ENCODE data around the gene PRLR. TPM values are rescaled to one million over a fixed set of nuclear protein-coding genes. Genes with fewer than 3 reads are reported as not detected.

The PRLR gene
- total and polyA plus RNA-seq, 2 of the 8 experiments (the other 6 are each of a cell fraction or from before 2014, with no cell fraction given), result 0.53 to 2.5 TPM

DNA sequence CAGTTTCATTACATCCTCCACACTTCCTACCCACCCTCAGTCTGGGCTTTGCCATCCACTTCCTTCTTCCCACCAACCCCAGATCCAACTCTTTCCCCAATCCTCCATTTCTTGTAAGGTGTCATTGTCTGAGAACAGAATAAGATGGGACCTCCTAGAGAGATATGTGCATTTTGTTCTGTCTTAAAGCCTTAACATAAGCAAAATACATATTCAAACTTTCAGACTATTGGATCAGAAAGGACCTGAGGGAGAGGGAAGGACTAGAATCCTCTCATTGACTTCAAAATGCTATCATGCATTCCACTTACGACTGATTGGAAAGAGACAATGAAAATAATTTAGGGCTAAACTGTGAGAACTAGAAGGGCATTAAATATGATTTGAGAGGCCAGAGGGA lies 225.5 kb downstream of the PRLR start (continued):
- TF ChIP-seq RNF2 (IDR thresholded peaks at IDR 0.05; ENCODE audit: borderline replicate concordance, low read depth, low read length, missing control alignments, poor library complexity, severe bottlenecking) (no peak), KDM5A (IDR thresholded peaks at IDR 0.05; ENCODE audit: low read length) (no peak), FOSL1 (IDR thresholded peaks at IDR 0.05; ENCODE audit: insufficient read depth, low read depth, low read length) (no peak), SP1 (IDR thresholded peaks at IDR 0.05; ENCODE audit: low read depth, low read length) (no peak), SP4 (IDR thresholded peaks at IDR 0.05; ENCODE audit: low read length) (no peak), SIX5 (IDR thresholded peaks at IDR 0.05; ENCODE audit: low read depth, low read length) (no peak), RAD21 (IDR thresholded peaks at IDR 0.05 in 1 of 2, conservative IDR thresholded peaks at IDR 0.05 in 1 of 2; ENCODE audit: low read depth in 2 of 2, low read length in 2 of 2) (no peak), YY1 (IDR thresholded peaks at IDR 0.05; ENCODE audit: low read depth, low read length) (no peak)
